Neural progenitor cell (in vitro differentiated cells): Measurements from ENCODE around the gene KLF4. TPM values are rescaled to one million over a fixed set of nuclear protein-coding genes. Genes with fewer than 3 reads are reported as not detected.
"Not testable (repeated sequence)": the region's sequence is repeated elsewhere in the genome, so short reads cannot be mapped to it uniquely, and the experiment has no call there.

Experiments
- DNase-seq: peaks from one replicate; pipeline ENCODE4 v3.0.0-alpha.2; 2016; ENCODE audit warnings: low spot score
- H2AFZ ChIP-seq: fragments of 200-600 bp; sonication (generic); replicated peaks from 2 replicates; pipeline ENCODE4 v1.6.1; 2016; ENCODE audit warnings: antibody characterized with exemption
- H3F3A ChIP-seq: fragments of 200-600 bp; sonication (generic); 2 replicates; pipeline ENCODE4 v1.6.1; 2016; ENCODE audit warnings: antibody characterized with exemption, low read depth
- H3K27ac ChIP-seq: fragments of 200-600 bp; sonication (generic); 2 replicates; pipeline ENCODE4 v1.5.1; 2016; ENCODE audit warnings: mild to moderate bottlenecking
- H3K27me3 ChIP-seq: fragments of 200-600 bp; sonication (generic); 2 replicates; pipeline ENCODE4 v1.6.1; 2016; ENCODE audit warnings: mild to moderate bottlenecking, moderate library complexity
- H3K36me3 ChIP-seq: fragments of 200-600 bp; sonication (generic); 2 replicates; pipeline ENCODE4 v1.5.1; 2016
- H3K4me1 ChIP-seq: fragments of 200-600 bp; sonication (generic); 2 replicates; pipeline ENCODE4 v1.6.1; 2016; ENCODE audit warnings: mixed run types
- H3K4me2 ChIP-seq: fragments of 200-600 bp; sonication (generic); 2 replicates; pipeline ENCODE4 v1.6.1; 2016
- H3K4me3 ChIP-seq: fragments of 200-600 bp; sonication (generic); 2 replicates; pipeline ENCODE4 v1.5.1; 2016
- H3K79me2 ChIP-seq: fragments of 200-600 bp; sonication (generic); 2 replicates; pipeline ENCODE4 v1.6.1; 2016; ENCODE audit warnings: low read depth
- H3K9ac ChIP-seq: fragments of 200-600 bp; sonication (generic); 2 replicates; pipeline ENCODE4 v1.6.1; 2016
- H3K9me3 ChIP-seq: fragments of 200-600 bp; sonication (generic); 2 replicates; pipeline ENCODE4 v1.5.1; 2016; ENCODE audit warnings: low read depth
- H4K20me1 ChIP-seq: fragments of 200-600 bp; sonication (generic); 2 replicates; pipeline ENCODE4 v1.6.1; 2016; ENCODE audit warnings: low read depth
- H3K27ac Mint-ChIP-seq: 3 replicates; pipeline ENCODE4 v1.8.0; 2021; ENCODE audit warnings: mixed read lengths
- H3K27me3 Mint-ChIP-seq: 2 replicates; pipeline ENCODE4 v1.8.0; 2022; ENCODE audit warnings: low read depth, mild to moderate bottlenecking, inconsistent platforms, moderate library complexity, mixed read lengths; ENCODE audit not compliant: insufficient read depth
- H3K36me3 Mint-ChIP-seq: 3 replicates; pipeline ENCODE4 v1.8.0; 2021; ENCODE audit warnings: mixed read lengths
- H3K4me1 Mint-ChIP-seq: 3 replicates; pipeline ENCODE4 v1.8.0; 2021; ENCODE audit warnings: mixed read lengths
- H3K4me3 Mint-ChIP-seq: 3 replicates; pipeline ENCODE4 v1.8.0; 2021; ENCODE audit warnings: mild to moderate bottlenecking, moderate library complexity, mixed read lengths
- H3K9me3 Mint-ChIP-seq: 3 replicates; pipeline ENCODE4 v1.8.0; 2020; ENCODE audit warnings: mixed read lengths
- CTCF ChIP-seq: fragments of 200-600 bp; sonication (generic); IDR thresholded peaks from 2 replicates; pipeline ENCODE4 v1.5.1; 2017; ENCODE audit warnings: antibody characterized with exemption, mild to moderate bottlenecking
- EZH2 ChIP-seq: fragments of 200-600 bp; sonication (generic); IDR thresholded peaks from 2 replicates; pipeline ENCODE4 v1.6.1; 2017; ENCODE audit warnings: antibody characterized with exemption, mild to moderate bottlenecking, moderate library complexity
- EZH2phosphoT487 ChIP-seq: fragments of 200-600 bp; sonication (generic); IDR thresholded peaks from 2 replicates; pipeline ENCODE4 v1.6.1; 2017; ENCODE audit warnings: antibody characterized with exemption
- total RNA-seq: library from RNA; depleted of rRNA; stranded (reverse); fragments of >200 nt; gene quantifications from 2 replicates; pipeline ENCODE4 v1.2.3, GENCODE V29; 2015; ENCODE audit warnings: low replicate concordance

KLF4 gene
- total RNA-seq, 1 donor from 2014 or later, result 0.51 TPM

DNA sequence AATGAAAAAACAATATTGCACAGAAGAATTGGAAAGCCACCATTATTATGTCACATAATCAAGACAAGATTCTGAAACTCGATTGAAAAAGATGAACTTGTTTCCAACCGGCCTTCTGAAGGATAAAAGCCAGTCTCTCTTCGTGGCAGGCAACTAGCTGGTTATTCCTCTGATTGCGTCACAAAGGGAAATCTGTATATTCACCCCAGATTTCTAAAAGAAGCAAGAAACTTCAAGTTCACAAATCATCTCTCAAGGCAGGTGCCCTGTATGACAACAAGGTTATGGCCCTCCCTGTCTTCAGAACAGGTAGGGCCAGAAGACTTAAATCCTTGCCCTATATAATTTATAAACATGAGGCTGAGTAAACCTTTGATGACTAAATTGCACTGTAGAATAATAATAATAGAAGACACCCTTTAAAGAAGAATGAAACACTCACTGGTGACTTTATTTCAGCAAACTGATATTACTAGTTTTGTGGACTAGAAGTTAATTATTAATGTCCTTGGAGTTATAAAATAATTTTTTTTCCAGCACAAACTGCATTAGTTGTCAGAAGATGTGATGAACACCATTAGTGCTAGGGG lies 2.9 kb upstream of the KLF4 start:
- H3K9me3 Mint-ChIP-seq, result no peaks in the 10 kb centered on the region
- no peak overlapping the region for H3K27ac ChIP-seq
- H3K9me3 ChIP-seq, result no peaks in the 10 kb centered on the region
- H2AFZ ChIP-seq, result no peak overlapping the region
- no peak overlapping the region for H3K4me2 ChIP-seq
- no peak overlapping the region for H3K9ac ChIP-seq
- peaks cover 35% of the 10 kb centered on the region for H3K27me3 Mint-ChIP-seq
- H3K79me2 ChIP-seq, result no peaks in the 10 kb centered on the region
- peaks cover 18% of the 10 kb centered on the region for H3K4me1 ChIP-seq
- no peak overlapping the region for H3K27ac Mint-ChIP-seq
- no peak overlapping the region for H3K4me3 ChIP-seq
- peaks cover 56% of the 10 kb centered on the region for H3K27me3 ChIP-seq
- H3K4me3 Mint-ChIP-seq, result peak overlapping the region; percentile 11
- no peaks in the 10 kb centered on the region for H3K36me3 Mint-ChIP-seq
- H3F3A ChIP-seq, result peaks cover 20% of the 10 kb centered on the region
- DNase-seq, result no peak
- TF ChIP-seq CTCF, result no peak
- TF ChIP-seq EZH2phosphoT487, result no peak
- TF ChIP-seq EZH2, result no peak
- H3K36me3 ChIP-seq, result no peaks in the 10 kb centered on the region
- H3K4me1 Mint-ChIP-seq, result peaks cover 16% of the 10 kb centered on the region
- peaks cover 7% of the 10 kb centered on the region for H4K20me1 ChIP-seq

- peaks cover 68% of the 10 kb centered on the region for H3K27me3 ChIP-seq
- no peaks in the 10 kb centered on the region for H3K36me3 Mint-ChIP-seq
- peak overlapping the region; percentile 87 for H3K4me3 Mint-ChIP-seq
- H3K27ac Mint-ChIP-seq, result no peak overlapping the region
- H3K27me3 Mint-ChIP-seq, result peaks cover 39% of the 10 kb centered on the region
- no peaks in the 10 kb centered on the region for H3K36me3 ChIP-seq
- no peak overlapping the region for H3K27ac ChIP-seq
- TF ChIP-seq CTCF (no peak), EZH2 (no peak), EZH2phosphoT487 (peak; percentile 32)
- H3K9me3 Mint-ChIP-seq, result no peaks in the 10 kb centered on the region
- H3K4me2 ChIP-seq, result peak overlapping the region; percentile 94
- H3K9me3 ChIP-seq, result no peaks in the 10 kb centered on the region
- H3K4me3 ChIP-seq, result peak overlapping the region; percentile 66
- peak overlapping the region; percentile 51 for H2AFZ ChIP-seq
- no peak overlapping the region for H3K9ac ChIP-seq
- peak; percentile 44 for DNase-seq
- peaks cover 20% of the 10 kb centered on the region for H3F3A ChIP-seq
- H3K79me2 ChIP-seq, result no peaks in the 10 kb centered on the region
- H4K20me1 ChIP-seq, result peaks cover 7% of the 10 kb centered on the region
- H3K4me1 Mint-ChIP-seq, result peaks cover 16% of the 10 kb centered on the region
- peaks cover 14% of the 10 kb centered on the region for H3K4me1 ChIP-seq
Observed at GRCh38 chr9:107491081-107492053, 1.8 kb upstream of the KLF4 start.

GRCh38 chr9:107490606-107490970 lies 1.0 kb upstream of the KLF4 start:
- H3K27me3 ChIP-seq, result peaks cover 75% of the 10 kb centered on the region
- peak; percentile 34 for DNase-seq

More at GRCh38 chr9:107490606-107490970, 1.0 kb upstream of the KLF4 start:
- H4K20me1 ChIP-seq, H3K27ac Mint-ChIP-seq, H3K27ac ChIP-seq, H3K9me3 ChIP-seq, H3K9me3 Mint-ChIP-seq, H3K36me3 Mint-ChIP-seq, H3K36me3 ChIP-seq, H3K9ac ChIP-seq, H3K79me2 ChIP-seq: not testable (repeated sequence)
- H3F3A ChIP-seq, result peaks cover 20% of the 10 kb centered on the region
- H3K4me2 ChIP-seq, result peak overlapping the region; percentile 94
- H3K27me3 Mint-ChIP-seq, result peaks cover 45% of the 10 kb centered on the region
- H3K4me3 ChIP-seq, result peak overlapping the region; percentile 66
- peak overlapping the region; percentile 85 for H2AFZ ChIP-seq
- peaks cover 14% of the 10 kb centered on the region for H3K4me1 ChIP-seq
- H3K4me1 Mint-ChIP-seq, result peaks cover 16% of the 10 kb centered on the region
- H3K4me3 Mint-ChIP-seq, result peak overlapping the region; percentile 87
